HG03025 (cell line): ENCODE data around the gene FOXRED2.

ENCODE experiments used
- ATAC-seq: cut with Tn5 transposase; IDR thresholded peaks from one replicate; pipeline ENCODE4 v1.9.1; 2021; ENCODE audit warnings: mild to moderate bottlenecking, moderate library complexity; ENCODE audit not compliant: unreplicated experiment, low FRiP score

The FOXRED2 gene

DNA sequence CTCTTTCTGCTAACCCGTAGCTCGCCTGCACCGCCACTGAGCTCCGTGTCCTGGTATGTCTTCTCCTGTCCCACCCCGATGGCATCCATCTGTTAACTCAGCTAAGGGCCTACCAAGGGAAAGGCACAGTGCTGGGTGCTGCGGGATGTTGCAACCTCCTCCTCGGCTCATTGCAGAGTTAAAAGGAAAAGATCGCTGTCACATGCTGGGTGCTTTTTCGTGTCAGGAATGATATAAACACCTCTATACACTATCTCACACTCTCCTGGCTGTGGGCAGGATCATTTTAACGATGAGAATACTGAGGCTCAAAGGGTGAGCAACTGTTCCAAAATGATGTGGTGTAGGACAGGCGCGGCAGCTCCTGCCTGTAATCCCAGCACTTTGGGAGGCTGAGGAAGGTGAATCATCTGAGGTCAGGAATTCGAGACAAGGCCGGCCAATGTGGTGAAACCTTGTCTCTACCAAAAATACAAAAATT is 35.5 kb downstream of the FOXRED2 start:
- ATAC-seq, result no peak

DNA sequence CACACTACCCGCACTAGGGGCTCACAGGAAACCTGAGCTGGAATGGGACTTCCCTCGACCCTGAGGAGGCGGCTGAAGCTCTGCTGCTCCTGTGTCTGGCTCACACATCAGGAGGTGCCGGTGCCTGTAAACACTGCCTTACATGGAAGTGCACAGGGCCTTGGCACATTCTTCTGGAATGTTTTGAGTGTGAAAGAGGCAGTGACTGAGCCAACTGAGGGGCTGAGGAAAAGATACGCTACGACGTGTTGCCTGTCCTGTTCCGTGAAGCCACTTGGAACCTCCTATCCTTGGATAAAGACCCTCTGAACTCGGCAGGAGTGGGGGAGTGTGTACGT is 35.9 kb downstream of the FOXRED2 start:
- ATAC-seq, result no peak

DNA sequence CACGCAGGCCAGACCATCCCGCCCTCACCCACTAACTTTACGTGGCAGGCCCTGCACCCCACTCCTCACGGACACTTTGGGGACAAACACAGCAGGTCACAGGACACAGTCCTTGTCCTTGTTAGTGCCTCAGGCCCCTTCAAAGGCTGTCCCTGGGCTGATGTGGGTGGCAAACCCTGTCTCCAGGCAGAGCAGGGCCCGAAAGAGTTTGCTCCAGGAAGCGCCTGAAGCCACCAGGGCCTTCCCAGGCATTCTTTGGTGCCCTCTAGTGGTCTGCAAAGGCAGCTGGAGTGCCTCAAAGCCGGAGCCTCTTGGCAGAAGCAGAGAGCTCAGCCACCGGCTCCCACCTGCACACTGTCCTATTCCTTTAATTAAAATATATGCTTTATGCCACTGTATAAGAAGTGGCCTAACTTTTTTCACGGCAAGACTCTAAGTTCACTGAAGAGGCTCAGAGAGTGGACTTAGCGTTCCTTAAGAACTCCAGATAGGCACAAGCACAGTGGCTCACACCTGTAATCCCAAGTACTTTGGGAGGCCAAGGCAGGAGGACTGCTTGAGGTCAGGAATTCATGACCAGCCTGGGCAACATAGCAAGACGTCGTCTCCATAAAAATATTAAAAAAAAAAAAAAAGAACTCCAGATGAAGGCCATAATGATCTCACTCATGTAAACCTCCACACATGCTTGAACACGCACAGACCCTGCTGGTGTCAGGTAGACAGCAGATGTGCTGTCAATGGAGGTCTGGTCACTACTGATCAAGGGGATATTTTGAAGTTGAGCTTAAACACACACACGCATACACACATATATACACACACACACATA is 36.5 kb downstream of the FOXRED2 start:
- no peak for ATAC-seq

DNA sequence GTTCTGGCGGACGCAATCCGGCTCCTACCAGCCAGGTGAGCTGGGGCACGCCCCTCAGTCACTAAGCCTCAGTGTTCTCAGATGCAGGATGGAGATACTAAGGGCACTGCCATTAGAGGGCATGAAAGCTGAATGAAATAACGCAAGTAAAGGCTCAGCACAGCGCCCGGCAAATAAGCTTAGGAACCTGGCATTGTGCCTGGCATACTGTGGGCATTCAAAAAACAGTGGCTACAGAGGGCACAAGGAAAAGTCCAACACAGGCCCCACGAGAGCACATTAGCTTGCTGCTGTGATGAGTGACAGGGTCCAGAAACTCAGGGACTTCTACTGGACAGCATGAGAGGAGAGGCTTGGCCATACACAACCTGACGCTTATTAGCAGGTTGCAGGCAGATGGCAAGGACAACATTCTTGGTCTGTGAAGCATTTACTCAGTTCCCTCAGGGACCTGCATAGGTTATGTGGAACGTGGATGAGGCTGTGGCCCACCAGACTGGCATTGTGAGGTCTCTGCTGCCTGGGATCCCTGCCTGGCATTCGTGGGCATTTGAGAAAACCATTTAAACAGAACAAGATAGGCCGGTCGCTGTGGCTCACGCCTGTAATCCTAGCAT is 37.6 kb downstream of the FOXRED2 start:
- ATAC-seq, result no peak

DNA sequence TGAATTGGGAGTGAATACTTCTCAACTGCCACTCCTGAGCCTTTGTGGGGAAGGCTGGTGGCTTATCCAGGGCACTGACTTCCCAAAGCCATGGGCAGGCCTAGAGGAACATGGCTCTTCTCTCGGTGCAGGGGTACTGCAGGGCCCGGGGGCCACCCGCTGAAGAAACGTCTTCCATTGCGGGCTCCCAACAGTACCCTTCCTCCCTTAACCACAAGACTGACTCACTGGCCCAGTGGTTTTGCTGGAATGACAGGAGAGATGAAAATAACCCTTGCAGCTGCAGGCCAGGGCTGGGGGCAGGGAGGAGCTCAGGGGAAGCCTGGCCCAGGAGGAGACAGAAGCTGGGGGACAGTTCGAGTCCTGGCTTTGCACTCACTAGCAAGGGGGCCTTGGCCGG is 38.9 kb downstream of the FOXRED2 start:
- no peak for ATAC-seq

DNA sequence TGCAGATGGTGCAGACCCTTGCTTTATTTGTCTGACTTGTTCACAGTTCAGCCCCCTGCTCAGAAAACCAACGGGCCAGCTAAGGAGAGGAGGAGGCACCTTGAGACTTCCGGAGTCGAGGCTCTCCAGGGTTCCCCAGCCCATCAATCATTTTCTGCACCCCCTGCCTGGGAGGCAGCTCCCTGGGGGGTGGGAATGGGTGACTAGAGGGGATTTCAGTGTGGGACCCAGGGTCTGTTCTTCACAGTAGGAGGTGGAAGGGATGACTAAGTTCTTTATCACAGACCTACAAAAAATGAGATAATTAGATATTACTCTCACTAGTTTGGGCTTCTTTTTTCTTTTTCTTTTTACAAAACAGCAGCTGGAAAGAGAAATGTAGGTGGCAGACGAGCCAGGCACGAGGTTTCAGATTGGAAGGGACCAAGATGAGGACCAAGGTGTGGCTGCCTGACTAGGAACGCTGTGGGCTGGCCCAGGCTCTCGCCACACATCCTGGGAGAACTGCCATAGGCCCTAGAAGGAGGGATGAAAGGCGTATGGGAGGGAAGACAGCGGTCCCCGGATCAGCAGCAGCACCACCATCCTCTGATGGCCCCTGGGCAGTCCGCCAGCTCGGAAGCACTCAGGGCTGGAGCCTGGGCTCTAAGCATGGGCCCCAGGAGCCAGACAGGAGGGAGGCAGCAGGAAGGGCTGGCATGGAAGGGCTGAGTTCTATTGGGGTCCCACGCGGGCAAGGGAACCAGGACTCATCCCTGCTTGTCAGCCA is 39.6 kb downstream of the FOXRED2 start:
- ATAC-seq, result no peak

DNA sequence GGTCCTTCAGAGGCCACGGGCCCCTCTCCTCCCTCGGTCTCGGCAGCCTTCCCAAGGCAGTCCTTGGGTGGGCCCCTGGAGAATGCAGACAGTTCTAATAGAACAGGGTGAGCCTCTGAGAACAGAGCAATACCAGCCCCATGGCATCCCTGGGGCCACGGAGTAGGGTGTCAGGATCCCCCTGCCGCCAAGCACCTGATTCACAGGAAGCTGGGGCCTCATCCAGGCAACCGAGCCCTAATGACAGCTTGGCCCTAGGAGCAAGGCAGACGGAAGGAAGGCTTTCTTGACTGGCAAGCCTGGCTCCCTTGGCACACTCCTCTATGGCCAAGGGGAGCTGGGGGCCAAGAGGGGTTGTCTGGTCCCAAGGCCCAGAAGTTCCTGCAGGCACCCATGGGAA is 40.6 kb downstream of the FOXRED2 start:
- no peak for ATAC-seq

DNA sequence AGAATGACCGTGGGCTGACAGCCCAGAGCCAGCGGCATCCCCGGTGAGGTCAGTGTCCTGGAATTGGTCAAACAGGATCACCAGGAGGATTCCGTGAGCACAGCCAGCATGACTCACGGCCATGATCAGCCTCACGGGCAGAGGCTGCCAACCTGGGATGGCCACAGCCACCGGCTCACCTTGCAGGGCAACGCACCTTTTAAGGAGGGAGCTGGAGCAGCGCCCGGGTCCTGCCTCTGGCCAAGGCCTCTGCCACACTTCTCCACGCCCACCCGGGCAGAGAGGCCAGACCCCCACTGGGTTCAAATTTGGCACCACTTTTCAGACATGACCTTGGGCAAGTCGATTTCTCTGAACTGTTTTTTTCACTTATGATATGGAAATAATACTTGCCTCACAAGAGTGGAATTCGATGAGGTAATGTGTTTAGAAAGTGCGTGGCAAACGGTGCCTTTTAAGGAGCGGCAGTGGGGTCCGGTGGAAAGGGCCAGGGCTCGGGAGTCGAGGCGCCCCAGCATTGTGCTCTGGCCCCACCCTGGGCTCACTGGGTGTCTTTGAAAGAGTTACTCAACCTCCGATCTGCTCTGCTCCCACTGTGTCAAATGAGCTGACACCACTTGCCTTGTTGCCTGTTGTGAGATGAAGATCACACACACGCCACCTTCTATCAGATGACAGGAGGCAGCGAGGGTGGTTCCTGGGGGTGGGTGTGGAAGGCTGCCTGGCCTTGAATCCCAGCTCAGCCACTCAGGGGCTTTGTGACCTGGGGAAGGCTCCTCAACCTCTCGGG is 41.4 kb downstream of the FOXRED2 start:
- no peak for ATAC-seq

DNA sequence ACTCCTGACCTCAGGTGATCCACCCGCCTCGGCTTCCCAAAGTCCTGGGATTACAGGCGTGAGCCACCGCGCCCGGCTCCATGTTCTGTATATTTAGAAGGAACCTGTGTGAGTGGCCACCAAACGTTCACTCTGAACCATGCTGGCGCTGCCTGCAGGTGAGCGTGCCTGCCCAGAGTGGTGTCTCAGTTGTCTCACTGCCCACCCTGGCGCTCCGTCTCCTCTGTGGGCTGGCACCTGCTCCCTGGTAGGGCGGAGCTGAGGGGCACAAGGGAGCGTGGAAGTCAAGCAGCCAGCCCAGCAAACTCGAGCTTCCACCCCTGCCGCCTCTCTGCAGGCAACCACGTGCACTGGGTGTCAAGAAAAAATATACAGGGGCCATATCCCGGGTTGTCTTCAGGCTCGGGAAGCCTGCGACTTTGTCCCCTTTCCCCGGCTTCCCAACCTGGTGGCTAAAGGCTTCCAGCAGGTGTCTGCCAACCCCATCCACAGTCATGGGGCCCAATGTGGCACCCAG is 42.1 kb downstream of the FOXRED2 start:
- no peak for ATAC-seq

DNA sequence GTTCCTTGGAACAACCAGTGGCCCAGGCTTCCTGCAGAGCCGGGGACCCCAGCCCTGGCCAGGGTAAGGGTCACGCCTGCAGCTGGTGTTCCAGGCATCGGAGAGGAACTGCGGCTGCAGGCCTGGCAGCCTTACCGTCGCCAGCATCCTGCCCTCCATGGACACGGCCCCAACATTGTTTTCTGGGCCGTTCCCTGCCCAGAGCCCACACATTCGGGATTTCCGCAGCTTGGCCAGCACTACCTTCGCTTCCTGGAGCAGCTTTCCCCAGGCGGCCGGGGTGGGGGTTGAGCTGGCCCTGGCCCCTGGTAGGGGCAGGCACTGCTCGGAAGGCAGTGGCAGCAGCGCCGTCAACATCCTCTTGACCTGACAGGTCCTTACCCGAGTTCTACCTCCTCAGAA is 43.1 kb downstream of the FOXRED2 start:
- ATAC-seq, result no peak

DNA sequence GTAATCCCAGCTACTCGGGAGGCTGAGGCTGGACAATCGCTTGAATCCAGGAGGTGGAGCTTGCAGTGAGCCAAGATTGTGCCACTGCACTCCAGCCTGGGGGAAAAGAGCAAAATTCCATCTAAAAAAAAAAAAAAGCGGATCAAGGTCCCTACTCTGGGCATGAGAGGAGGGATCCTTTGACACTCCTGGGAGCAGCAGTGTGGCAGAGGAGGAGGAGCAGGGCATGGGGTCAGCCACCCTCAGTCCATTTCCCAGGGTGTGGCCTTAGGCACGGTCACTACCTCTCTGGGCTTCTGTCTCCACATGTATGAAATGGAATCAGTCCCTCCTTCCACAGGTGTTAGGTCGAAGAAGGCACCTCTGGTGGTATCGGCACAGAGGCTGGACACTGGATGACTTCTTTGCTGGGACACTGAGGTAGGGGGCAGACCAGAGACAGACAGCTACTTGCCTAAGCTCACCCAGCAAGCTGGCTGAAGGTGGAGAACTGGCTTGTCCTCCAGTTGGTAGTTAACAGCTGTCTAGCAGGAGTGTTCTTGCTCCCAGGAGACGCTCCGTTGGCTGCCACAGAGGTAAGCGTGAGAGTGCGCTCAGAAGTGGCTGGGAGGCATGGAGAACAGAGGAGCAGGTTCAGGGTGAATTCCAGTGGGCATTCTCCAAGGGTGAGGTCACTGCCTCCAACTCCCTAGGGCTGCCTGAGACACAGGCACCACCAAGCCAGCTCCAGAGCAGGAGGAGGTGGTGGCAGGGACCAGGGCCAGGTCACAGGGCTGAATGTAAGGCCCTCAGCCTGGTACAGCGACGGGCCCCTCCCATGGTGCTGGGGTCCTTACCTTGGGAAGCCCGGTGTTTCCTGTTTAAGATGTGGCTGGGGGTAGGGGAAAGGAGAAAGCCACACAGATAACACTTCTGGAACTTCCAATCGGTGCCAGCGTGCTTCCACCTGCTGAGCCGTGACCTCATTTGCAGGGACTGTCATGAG is 44.9 kb downstream of the FOXRED2 start:
- no peak for ATAC-seq

DNA sequence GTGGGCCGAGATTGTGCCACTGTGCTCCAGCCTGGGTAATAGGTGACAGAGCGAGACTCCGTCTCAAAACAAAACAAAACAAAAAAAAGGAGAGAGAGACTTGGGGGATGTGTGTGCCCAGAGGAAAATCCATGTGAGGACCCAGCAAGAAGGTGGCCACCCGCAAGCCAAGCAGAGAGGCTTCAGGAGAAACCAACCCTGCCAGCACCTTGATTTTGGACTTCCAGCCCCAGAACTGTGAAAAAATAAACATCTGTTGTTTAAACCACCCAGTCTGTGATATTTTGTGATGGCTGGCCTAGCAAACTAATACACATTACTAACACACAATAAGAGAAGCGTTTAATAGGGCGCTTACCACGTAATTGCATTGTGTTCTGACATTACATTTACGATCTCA is 46.6 kb downstream of the FOXRED2 start:
- ATAC-seq, result no peak

DNA sequence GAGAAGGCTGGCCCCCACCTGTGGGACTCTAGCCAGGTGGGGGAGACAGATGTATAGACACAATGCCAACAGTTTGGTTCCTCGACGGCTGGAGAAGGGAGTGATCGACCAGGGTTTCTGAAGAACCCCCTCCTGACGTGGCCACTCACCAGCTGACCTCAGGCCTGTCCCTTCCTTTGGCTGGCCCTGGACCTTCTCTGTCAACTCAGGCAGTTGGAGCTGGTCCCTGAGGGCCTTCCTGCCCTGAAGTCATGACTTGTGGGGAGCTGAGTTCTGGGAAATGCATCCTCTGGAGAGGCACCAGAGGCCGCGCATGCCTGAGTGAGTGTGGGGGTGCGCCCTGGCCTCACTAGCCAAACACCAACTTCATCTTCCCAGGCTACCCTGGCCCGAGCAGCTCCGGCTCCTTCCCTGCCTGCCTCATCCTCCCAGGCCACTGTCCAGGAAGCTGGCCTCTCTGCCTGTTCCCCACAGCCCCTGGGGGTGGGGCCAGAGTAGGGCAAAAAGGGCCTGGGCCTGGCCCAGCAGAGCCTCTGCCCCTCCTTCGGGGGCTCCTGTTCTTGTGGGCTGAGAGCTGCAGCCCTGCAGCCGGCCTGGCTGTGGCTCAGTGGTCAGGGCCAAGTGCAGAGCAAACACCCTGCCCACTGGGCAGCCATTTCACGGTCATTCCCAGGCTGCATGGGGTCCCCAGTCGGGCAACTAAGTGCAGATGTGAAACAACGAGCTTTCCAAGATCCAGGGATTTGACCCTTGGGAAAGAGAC is 49.0 kb downstream of the FOXRED2 start:
- ATAC-seq, result no peak

DNA sequence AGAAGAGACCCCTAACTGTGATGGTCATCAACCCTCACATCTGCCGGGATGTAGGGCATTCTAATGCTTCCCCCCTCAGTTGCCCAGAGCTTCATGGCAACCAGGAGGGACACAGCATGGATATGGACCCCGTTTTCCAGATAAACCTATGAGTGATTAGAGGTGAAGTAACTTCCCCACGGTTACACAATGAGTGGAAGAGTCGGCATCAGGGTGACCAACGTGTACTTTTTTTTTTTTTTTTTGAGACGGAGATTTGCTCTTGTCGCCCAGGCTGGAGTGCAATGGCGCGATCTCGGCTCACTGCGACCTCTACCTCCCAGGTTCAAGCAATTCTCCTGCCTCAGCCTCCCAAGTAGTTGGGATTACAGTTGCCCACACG is 50.4 kb downstream of the FOXRED2 start:
- no peak for ATAC-seq

DNA sequence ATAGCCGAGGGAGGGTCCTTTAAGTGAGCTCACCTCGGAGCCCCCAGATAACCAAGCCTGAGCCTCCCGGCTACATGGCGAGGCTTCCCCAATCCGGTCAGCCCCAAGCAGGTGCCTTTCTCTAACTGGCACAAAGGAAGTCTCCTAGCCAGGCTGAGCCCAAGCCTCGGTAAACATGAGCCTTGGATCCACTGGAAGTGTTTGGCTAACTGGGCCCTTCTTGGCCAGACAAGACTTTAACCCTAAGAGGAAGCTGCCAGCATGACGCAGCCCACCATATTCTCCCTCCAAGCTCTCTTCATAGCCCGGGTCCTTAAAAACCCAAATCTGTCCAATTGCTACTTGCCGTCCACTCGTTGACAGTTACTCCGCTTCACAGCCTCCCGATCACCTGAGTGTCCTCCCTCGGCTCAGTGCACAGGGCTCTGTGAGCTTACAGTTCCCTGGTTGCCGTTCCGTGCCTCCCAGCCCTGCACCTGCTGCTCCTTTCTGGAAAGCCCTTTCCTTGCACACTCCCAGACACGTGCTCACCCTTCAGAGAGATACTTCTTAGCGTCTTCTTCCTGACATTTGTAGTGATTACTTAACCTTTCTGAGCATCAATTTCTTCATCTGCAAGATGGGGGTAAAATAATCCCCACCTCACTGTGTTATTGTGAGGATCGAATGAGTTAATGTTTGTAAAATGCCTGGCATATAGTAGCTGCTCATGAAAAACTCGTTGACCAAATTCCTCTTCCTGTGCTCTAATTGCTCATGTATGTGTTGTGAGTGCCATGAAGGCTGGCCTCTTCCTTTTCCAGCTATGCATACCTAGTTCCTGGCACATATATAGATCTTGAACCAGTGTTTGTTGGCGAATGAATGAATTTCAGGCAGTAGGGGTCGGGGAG is 51.0 kb downstream of the FOXRED2 start:
- no peak for ATAC-seq

DNA sequence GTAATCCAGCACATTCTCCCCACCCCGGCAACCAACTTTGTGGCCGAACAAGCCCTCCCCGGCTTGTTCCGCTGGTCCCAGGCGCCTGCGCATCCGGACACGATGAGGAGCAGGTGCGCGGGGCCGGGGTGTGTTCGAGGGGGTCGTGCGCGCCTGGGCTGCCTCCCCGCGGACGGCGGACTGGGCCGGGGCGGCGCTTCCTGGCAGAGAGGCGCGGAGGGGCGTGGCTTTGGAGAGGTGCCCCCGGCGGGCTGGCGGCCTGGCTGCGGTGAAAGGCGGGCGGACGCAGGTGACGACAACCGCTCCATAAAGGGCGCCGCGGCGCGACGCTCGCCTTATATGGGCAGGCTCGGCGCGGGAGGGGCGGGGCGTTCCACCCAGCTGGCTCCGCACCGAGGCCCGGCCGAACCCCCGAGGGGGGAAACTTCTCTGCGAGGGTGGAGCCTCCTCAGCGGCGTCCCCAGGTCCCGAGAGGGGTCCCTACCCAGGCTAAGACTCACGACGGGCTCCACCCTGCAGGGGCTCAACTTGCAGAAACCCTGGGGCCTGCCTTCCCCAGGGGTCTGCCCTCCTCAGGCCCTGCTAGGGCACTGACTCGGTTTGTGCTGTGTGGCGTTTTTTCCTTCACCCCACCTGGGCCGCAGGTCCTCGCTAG is 51.8 kb downstream of the FOXRED2 start:
- peak; percentile 46 for ATAC-seq

DNA sequence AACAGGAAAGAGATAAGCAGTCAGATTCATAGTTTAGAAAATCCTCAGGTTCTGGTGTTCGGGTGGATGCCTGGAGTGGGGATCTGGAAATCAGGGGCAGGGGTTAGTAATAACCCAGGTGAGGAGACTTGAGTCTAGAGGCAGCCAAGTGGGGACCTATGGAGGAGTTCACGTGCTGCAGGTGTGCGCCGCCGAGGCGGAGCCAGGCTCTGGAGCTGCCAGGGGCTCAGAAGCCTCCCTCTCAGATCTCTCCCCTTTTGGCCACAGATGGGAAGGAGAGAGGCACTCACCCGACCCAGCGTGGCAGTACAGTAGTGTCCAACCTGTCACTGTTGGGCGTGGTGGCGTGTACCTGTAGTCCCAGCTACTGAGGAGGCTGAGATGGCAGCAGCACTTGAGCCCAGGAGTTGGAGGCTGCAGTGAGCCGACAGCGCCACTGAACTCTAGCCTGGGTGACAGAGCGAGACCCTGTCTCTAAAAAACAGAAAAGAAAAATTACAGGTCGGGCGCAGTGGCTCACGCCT is 52.9 kb downstream of the FOXRED2 start:
- ATAC-seq, result no peak
